DMS53 treated with DMSO at 0.1 percent for 48 hours (cell line): ENCODE measurements around the gene HEPACAM.
"Not testable (repeated sequence)": the region's sequence is repeated elsewhere in the genome, so short reads cannot be mapped to it uniquely, and the experiment has no call there.

Source experiments
- DNase-seq: peaks from one replicate; lab custom pipeline; 2025; ENCODE audit not compliant: unreplicated experiment; lab: John Stamatoyannopoulos, UW

HEPACAM gene, protein sequence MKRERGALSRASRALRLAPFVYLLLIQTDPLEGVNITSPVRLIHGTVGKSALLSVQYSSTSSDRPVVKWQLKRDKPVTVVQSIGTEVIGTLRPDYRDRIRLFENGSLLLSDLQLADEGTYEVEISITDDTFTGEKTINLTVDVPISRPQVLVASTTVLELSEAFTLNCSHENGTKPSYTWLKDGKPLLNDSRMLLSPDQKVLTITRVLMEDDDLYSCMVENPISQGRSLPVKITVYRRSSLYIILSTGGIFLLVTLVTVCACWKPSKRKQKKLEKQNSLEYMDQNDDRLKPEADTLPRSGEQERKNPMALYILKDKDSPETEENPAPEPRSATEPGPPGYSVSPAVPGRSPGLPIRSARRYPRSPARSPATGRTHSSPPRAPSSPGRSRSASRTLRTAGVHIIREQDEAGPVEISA

DNA sequence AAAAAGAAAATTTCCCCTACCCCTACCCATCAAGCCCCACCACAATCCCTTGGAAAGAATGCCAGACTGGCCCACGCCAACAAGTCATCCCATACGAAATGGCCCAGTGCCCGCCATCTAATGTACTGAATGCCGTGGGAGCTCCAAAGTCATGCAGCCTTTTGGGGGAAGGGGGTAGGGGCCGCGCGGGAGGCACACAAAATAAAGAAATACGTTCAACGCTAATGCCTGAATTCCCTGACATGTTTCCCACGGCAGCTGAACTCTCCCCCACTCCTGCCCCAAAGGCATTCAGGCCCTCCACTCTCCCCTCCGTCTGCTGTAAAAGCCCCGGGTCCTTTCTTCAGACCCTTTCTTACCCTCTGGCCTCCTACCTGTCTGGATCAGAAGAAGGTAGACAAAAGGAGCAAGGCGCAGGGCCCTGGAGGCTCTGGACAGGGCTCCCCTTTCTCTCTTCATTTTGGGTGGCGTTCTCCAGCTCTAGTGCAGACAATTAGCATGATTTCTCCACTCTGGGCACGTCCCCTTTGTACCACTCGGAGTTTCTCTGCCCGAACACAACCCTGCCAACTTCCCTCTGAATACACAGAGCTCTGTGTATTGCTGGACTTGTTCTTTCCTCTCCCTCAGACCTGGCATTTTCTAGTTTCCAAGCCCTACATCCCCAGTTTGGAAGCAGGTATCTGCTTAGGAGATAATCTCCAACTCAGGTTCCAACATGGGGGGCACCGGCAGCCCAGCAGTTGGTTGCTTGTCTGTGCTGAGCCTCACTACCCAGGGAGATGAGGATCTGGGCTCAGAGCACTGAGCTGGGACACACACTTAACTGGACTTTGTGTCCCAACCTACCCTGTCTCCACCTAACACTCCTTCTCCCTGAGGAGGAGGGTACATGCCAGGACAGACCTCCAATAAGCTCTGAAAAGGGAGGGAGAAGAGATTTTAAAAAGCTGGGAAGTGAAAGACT lies at the start of gene HEPACAM:
Gene HEPACAM, minus strand, starts transcription at position 500 of the 967 bp plus-strand sequence. Its CDS starts 41 bp downstream, at position 459.
- DNase-seq, result no peak

DNA sequence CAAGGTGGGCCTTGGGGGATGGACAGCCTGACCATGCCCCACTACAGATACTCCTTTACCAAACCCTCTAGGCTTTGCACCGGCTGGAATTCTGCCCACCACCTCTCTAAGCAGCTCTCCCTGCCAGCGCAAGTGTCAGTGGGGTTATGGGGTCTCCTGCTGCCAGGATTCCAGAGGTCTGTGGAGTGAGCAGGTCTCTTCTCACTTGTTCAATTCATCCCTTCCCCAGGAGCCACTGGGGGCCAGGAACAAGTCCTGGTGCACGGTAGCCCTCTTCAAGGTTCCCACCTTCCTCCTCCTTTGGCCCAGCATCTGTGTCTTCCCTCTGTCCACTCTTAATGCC lies 48.6 kb upstream of the HEPACAM start:
- DNase-seq, result no peak

DNA sequence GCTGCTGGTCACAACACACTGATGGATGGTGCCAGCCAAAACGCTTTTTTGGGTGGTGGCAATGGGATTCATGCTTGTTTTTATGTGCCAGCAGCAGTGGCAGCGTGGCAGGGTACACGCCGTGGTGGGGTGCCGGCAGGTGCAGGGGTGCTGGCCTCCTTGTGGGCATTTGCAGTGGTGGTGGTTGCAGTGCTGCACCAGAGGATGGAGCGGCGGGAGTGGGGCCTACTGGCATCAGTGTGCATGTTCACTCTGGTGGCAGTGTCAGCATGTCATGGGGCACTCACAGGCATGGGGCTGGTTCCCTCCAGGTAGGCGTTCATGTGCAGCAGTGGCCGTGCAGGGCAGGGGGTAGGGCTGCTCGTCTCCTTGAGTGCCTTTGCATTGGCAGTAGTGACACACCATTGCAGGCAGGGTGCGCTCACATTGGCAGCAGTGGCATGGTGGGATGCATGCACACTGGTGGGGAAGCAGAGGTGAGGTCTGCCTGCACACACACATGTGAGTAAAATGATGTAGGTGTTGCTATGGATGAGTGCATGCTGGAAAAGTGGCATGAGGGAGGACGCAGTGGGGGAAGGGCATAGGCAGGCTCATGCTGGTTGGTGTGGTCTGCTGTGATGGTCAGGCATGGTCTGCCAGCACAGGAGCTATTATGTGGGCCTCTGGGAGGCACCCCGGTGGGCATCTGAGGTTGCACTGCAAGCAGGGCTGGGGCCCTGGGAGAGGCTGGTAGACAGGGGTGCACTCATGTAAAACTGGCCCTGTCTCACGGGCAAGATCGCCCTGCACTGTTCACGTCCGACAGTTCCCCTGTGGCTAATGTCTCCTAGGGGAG lies 48.0 kb upstream of the HEPACAM start:
- no peak for DNase-seq

DNA sequence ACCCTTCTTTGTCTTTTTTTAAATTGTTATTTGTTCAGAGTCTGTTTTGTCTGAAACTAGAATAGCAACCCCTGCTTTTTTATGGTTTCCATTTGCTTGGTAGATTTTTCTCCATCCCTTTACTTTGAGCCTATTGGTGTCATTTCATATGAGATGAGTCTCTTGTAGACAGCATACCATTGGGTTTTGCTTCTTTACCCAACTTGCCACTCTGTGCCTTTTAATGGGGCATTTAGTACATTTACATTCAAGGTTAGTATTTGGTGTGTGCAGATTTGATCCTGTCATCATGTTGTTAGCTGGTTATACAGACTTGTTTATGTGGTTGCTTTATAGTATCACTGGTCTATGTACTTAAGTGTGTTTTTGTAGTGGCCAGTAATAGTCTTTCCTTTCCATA lies 46.2 kb upstream of the HEPACAM start:
- DNase-seq, result no peak

DNA sequence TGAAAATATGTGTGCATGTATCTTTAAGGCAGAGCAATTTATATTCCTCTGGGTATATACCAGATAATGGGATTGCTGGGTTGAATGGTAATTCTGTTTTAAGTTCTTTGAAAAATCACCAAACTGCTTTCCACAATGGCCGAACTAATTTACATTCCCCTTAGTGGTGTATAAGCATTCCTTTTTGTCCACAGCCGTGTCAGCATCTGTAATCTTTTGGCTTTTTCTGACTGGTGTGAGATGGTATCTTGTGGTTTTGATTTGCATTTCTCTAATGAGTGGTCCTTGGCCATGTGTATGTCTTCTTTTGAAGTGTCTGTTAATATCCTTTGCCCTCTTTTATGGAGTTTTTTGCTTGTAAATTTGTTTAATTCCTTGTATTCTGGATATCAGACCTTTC lies 42.5 kb upstream of the HEPACAM start:
- DNase-seq, result no peak

DNA sequence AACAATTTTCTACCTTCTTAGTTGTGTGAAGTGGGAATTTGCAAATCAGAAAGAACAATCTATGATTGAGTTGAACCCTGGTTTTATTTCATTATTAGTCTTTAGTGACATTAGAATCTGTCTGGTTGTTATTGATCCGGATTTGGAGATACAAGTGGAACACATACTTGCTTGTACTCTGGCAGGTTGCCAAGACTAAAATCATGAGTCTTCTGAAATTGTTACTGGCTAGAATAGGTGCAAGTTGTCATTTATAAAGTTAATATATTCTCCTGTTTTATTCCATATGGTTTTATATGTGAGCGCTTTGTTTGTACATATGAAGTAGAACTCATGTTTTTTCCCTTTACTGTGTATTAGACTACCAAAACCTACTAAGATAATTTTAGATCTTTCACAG lies 41.2 kb upstream of the HEPACAM start:
- no peak for DNase-seq

DNA sequence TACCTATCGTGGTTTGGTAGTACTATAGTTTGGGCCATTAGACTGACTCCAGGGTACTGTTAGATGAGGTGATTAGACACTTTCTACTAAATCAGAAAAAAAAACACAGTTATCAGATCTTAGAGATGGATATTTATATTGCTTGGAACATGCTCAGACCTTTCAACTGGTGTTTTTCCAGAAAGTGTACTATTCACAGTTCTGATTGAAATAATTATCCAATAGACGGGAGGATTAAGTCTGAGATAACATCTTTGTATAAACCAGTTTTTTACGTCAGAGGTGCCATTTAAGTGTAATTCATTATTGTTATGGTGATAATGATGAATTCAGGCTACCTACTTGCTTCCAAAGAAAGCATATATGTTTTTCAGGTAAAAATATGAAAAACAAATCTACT lies 40.7 kb upstream of the HEPACAM start:
- DNase-seq, result no peak

DNA sequence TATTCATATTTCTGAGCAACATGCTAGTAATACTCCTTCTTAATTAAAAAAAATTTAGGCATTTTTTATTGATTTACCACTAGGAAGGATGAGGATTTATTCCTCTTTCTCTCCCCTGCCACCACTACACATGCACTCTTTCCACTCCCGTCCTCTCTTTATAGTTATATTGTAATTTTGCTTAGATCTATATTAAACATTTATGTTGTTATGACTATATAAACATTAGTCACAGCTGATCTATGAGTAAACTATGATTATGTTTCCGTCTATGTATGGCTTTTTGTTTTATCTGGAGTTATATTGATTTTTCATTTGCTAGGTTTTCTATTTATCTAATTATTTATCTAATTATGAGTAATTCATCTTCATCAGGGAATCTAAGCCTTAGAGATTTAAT lies 36.0 kb upstream of the HEPACAM start:
- no peak for DNase-seq

DNA sequence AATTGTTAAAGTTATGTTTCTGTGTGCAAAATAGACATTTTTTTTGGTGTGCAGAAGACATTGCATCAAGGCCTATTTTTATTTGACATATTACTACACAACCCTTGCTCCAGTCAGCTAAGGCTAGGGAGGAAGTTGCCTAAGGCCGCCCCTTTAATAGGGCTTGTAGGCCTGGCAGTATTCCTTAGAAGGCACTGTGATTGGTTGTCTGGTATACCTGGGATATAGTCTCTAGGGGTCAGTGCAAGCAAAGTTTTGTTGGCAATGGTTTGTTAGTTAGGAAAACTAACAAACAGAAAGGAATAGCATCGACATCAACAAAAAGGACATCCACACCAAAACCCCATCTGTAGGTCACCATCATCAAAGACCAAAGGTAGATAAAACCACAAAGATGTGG lies 35.1 kb upstream of the HEPACAM start:
- DNase-seq, result no peak

DNA sequence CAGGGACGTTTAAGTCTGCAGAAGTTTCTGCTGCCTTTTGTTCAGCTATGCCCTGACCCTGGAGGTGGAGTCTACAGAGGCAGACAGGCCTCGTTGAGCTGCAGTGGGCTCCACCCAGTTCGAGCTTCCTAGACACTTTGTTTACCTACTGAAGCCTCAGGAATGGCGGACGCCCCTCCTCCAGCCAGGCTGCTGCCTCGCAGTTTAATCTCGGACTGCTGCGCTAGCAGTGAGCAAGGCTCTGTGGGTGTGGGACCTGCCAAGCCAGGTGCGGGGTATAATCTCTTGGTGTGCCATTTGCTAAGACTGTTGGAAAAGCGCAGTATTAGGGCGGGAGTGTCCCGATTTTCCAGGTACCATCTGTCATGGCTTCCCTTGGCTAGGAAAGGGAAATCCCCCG lies 32.4 kb upstream of the HEPACAM start:
- DNase-seq, result not testable (repeated sequence)

DNA sequence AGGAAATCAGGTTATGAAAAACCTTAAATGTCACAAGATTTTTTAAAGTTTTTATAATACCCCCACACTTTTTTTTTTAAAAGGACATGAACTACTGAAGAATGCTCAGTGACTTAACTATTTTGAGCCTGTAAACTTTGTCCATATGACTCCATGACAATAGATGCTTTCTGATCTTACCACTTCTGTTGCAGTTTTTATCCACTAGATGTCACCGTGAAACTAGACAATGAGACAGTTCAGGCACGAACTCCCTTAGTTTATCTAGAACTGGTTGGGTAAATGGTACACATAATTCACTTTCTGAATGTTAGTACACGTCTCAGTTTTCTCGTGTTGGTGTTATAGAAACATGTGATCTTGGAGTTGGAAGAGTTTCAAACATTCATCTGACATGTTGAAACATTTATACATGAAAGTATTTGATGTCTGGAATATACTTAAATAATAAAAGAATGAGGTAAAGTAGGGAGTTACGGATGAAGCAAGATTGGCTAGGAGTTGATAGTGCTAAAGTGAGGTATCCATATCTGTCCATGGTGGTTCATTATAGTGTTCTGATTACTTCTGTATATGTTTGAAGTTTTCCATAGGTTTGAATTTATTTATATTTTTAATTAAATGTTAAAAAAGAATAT lies 26.2 kb upstream of the HEPACAM start:
- peak; percentile 82 for DNase-seq

DNA sequence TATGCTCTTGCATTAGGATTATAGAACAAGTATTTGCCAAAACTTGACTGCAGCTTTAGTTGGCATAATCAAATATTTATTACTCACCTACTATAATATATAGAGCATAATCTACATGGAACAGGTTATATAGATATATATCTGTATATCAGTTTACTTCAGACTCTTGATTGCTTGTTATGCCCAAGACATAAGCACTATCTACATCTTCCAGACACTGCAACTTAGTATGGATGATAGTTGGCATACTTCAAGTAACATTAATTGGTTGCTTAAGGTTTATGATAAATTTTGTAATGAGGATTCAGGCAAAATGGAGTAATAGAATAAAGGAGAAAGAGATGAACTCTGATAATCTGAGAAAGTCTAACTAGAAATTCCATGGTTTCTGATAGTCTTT lies 19.2 kb upstream of the HEPACAM start:
- no peak for DNase-seq

DNA sequence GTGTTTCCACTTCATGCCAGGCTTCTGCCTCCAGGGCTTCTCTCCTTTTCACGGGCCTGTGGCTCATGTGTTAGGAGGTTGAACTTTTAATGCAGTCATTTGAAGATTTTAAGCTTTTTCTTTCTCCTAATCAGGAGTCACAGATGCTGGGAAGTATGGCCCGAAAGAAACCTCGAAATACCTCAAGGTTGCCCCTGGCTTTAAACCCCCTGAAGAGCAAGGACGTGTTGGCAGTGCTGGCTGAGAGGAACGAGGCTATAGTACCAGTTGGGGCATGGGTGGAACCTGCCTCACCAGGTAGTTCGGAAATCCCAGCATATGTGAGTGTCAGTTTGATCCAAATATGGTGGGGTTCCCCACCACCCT lies 18.7 kb upstream of the HEPACAM start:
- DNase-seq, result no peak

DNA sequence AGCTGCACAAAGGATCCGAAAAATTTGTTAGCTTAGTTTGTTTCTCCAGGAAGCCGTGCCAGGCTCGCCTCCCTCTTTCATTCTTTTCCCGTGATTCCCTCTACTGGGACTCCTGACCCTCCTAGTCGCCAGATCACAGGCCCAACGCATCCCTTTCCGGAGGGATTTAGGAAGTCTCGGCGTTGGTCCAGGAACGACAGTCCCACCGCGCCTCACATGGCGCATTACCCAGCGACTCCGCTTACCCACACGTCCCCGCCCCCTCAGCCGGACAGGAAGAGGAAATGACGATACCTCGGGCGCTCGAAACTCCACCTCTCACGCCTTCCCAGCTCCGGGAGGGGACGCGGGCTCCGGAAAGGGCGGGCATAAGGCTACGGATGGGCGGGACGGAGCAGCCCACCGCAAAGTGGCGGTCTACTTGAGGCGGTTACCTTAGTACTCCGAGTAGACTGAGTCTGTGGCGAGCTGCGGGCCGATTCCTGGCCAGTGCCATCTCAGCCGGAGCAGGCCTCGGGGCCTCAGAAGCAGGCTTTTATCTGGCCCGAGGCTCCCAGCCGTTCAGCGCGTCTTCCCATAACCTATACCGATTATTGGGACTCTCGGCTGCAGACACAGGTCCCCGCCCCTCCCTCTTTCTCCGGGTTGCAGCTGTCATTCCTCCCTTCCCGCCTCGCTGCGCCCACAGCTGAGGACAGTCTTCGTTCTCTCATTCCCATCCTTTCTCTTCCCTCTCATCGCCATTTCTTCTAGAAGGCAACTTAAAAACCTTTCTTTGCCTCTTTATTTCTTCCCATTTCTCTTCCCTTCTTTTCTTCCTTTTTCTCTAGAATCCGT lies 18.1 kb upstream of the HEPACAM start, which contains the start of gene CCDC15:
Gene CCDC15, plus strand, starts transcription at position 450 of the 837 bp plus-strand sequence. CDS start 531 bp downstream, outside the sequence.
- peak; percentile 93 for DNase-seq

DNA sequence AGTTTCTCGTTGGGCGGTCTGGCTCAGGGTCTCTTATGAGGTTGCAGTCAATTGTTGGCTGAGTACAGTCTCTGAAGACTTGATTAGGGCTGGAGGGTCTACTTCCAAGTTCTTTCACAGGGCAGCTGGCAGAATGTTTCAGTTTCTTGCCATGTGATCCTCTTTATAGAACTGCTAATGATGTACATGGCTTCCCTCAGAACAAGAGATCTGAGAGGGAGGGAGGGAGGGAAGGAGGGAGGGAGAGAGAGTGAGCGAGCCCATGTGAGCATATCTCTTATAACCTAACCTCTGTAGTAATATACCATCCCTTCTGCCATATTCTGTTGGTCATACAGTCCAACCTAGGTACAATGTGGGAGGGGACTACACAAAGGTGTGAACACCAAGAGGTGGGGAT lies 15.5 kb upstream of the HEPACAM start:
- DNase-seq, result no peak

DNA sequence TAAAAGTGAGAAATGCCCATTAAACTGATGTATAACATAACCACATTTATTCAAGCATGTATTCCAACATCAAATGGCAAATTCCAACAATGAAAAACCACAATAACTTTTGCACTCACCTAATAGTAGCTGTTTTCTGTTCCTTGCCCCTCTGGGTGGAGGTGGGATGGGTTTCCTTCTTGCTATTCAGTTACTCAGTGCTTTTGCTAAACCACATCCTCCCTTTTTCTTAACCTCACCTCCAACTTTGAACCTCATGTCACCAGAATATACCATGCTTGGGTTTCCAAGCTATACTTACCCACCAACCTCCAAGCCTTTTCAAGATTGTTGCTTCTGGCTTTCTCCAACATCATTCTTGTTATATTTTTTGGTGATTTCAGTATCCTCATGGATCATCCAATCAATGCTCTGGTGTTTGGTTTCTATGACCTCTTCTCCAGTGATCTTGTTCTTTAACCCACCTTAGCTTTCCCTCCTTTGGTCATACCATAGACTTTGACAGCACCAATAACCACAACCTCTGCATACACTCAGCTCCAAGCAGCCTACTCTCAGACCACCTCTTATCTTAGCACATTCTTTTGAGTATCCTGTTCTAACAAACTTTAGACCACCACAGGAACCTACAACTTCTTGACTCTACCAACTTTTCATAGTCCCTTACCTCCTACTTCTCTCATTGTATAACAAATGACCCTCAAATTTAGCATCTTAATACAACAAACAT lies 14.9 kb upstream of the HEPACAM start:
- DNase-seq, result no peak

DNA sequence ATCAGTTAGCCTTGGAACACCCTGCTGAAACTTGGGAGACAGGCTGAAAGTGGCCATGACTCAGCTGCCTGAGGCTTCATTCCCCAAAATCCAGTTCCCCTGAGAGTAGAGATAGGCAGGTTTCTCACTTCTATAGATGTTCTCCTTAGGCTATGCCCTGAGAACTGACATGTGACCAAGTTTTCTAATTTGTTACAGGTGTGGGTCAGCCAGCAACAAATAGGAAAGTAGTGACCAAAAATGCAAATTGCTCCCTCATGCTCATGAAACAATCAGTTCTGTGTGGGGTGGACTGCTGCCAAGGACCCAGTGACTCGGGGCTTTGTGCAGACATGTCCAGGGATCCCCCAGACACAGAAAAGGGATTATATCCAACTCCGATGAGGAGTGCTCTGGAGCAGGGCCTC lies 10.9 kb upstream of the HEPACAM start:
- no peak for DNase-seq

DNA sequence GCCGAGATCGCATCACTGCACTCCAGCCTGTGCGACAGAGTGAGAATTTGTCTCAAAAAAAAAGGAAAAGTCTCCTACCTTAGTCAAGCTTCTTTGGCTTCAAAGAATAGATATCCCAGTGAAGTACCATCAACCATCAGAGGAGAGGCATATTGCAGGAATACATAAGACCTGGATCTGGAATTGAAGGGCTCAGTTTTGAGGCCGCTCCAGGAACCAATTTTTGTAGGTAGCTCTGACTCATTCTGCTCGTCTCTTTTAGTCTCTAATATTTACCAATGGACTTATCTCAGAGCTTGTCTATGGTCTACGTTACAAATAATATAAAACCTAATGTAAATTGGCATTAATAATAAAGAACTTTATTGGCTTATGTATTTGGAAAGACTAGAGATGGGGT lies 10.0 kb upstream of the HEPACAM start:
- DNase-seq, result no peak

DNA sequence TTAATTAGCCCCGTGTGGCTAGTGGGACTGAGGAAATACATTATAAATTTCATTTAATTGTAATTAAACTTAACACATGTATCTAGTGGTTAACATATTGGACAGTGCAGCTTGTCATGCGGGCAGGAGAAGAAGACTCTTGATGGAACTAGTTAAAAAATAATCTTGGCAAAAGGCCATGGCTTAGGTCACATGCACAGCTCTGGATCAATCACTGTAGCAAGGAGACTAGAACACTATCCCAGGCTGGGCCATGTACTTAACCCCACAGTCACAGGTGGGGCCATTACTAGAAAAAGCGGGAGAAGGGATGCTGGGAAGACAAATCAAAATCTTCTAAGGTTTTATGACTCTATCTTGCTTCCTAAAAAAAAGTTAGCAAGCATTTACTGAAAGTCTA lies 8.7 kb upstream of the HEPACAM start:
- no peak for DNase-seq
